H1 (cell line): Measurements from ENCODE around the gene ACVRL1. TPM values are rescaled to one million over a fixed set of nuclear protein-coding genes. Genes with fewer than 3 reads are reported as not detected.

Experiments used
- JUN ChIP-seq: IDR thresholded peaks from 2 replicates; pipeline ENCODE4 v1.6.1; 2011; ENCODE audit warnings: low read depth, mild to moderate bottlenecking, improper control_type of control experiment, low read length
- RBBP5 ChIP-seq: IDR thresholded peaks from 2 replicates; pipeline ENCODE4 v1.7.1; 2012; ENCODE audit warnings: low read depth, mild to moderate bottlenecking, inconsistent platforms, low read length, moderate library complexity, borderline replicate concordance
- SUZ12 ChIP-seq: fragments of 200-600 bp; sonication (generic); IDR thresholded peaks from 2 replicates; pipeline ENCODE4 v1.6.1; 2012; ENCODE audit warnings: mild to moderate bottlenecking, inconsistent platforms, low read length, moderate library complexity, mixed read lengths
- polyA plus RNA-seq, 7 experiments: library from polyadenylated mRNA; depleted of rRNA in 3 of 7; stranded (reverse) in 5 of 7; unstranded in 2 of 7; fragments of >200 nt in 5 of 7; fragments of 200-250 nt in 2 of 7; gene quantifications; 1 replicate in 5 of 7; 2 replicates in 1 of 7; 4 replicates in 1 of 7; pipeline versions ENCODE4 v1.2.1 to v1.2.3, GENCODE V29; 2011 to 2013; ENCODE audit warnings: missing spikeins in 2 of 7, mixed read lengths in 2 of 7
- total RNA-seq: library from RNA; stranded (reverse); fragmentation: NEBNext Ultra II Directional; extraction: Animal tissue kit (Norgen Biotek cat#: 25700); gene quantifications from 2 replicates; pipeline ENCODE4 v1.2.1, GENCODE V29; 2021

The ACVRL1 gene
- total and polyA plus RNA-seq, 2 of the 8 experiments (the other 6 are each of a cell fraction or from before 2014, with no cell fraction given) = 0.09 to 0.35 TPM

DNA sequence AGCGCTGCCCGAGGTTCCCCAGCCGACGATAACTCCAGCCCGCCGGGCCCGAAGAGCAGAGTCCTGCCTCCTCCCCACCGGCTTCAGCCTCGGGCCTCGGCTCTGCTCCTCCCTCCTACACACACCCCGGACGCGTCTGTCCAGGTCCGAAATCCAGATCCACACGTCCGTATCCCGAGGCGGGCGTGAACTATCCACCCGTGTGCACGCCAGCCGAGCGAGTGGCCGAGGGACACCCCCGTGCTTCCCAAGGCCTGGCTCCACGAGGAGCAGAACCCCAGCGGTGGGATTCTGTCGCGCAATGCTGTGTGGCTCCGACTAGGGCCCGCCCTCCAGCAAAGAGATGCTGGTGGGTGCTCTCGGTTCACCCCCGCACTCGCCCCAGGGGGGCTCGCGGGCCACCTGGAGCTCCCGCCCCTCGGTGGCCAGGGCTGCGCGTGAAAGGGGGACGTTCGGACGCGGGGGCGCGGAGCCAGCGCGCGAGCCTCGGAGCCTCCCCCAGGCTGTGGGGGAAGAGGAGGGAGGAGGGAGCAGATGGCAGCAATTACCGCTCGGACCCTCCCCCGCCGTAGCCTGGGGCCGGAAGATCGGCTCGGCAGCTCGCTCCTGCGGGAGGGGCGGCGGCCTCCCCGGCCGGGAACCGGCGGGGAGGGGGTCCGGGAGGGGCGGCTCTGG, 38.3 kb upstream of the ACVRL1 start (continued):
- peak; percentile 70; the same call in 1 of the 2 replicates for TF ChIP-seq SUZ12
- TF ChIP-seq RBBP5 = no peak; the same call in none of the 2 replicates
- no peak for TF ChIP-seq JUN
